Hepatocyte (in vitro differentiated cells): ENCODE data around the gene ZNF432.

ENCODE experiments used
- EZH2phosphoT487 ChIP-seq: fragments of 200-600 bp; sonication (generic); IDR thresholded peaks from one replicate; pipeline ENCODE4 v1.6.1; 2018; ENCODE audit warnings: antibody characterized with exemption, mild to moderate bottlenecking, low read depth, moderate library complexity; ENCODE audit not compliant: unreplicated experiment, severe bottlenecking
- TF ChIP-seq, protein P1 (sequence below): fragments of 200-600 bp; sonication (generic); IDR thresholded peaks from 2 replicates; pipeline ENCODE4 v1.5.1; 2016; ENCODE audit warnings: antibody characterized with exemption, mild to moderate bottlenecking; ENCODE audit not compliant: poor library complexity

GRCh38 chr19:52020506-52020905, 28.1 kb downstream of the ZNF432 start:
- TF ChIP-seq, protein P1, sequence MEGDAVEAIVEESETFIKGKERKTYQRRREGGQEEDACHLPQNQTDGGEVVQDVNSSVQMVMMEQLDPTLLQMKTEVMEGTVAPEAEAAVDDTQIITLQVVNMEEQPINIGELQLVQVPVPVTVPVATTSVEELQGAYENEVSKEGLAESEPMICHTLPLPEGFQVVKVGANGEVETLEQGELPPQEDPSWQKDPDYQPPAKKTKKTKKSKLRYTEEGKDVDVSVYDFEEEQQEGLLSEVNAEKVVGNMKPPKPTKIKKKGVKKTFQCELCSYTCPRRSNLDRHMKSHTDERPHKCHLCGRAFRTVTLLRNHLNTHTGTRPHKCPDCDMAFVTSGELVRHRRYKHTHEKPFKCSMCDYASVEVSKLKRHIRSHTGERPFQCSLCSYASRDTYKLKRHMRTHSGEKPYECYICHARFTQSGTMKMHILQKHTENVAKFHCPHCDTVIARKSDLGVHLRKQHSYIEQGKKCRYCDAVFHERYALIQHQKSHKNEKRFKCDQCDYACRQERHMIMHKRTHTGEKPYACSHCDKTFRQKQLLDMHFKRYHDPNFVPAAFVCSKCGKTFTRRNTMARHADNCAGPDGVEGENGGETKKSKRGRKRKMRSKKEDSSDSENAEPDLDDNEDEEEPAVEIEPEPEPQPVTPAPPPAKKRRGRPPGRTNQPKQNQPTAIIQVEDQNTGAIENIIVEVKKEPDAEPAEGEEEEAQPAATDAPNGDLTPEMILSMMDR = no peak
- TF ChIP-seq EZH2phosphoT487 = no peak
